NCI-H748 (cell line): ENCODE measurements around the gene RYR3.

Source experiments
- DNase-seq: peaks from one replicate; lab custom pipeline; 2025; ENCODE audit not compliant: unreplicated experiment; lab: John Stamatoyannopoulos, UW

Gene RYR3

DNA sequence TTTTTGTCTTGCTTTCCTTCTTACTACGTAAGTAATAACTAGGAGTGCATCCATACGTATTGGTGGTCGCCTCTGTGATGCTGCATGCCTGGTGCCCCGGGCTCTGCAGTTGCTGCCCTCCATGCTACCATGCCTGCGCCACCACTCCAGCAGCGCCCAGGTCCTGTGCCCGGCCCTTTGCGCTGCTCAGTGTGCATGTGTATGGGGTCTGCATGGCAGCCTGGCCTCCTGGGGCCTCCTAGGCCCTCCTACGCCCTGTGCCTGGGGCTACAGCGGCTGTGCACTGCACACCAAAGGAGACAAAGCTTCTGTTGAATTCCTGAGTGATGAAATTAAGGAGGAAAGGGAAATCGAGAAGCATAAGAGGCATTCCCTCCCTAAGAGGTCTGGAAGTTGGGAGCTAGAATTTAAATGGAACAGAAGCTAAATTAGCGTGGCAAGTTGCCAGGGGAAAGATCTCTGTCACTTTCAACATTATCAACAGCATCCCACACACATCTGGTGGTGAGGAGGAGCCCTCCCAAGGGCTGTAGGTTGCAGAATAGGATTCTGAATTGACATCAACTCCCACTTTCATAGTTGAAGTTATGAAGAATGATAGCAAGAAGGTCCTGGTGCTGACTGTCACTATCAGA, 382.5 kb downstream of the RYR3 start:
- no peak for DNase-seq

DNA sequence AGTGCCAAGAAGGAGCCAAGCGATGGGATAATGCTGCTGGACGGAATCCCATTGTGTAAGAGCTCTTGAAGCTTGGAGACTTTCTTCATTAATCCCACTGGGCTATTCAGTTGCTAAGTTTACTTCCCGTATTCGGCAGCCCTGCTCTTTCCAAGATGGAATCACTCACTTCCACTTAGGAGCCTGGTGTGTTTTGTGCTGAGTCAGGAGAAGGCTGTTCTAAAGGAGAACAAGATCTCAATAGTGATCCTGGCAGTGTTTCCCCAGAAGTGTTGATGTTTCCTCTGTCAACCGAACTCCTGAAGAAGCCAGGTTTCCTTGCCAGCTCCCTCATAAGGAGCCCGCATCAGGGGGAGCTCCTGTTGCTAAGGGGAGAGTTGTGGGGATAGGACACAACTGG, 387.4 kb downstream of the RYR3 start:
- no peak for DNase-seq

DNA sequence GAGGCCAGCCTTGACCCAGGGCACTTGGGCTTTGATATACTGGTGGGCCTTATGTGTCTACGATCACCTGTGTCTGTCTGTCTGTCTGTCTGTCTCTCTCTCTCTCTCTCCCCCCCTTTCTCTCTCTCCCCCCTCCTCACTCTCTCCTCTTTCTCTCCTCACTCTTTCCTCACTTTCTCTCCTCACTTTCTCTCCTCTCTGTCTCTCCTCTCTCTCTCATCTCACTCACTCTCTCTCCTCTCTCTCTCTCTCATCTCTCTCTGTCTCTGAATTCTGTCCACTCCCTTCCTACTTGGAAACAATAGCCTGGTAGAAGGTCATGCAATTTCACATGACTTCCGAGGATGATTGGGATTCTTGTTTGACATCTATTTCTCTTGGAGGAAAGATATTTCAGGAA, 388.4 kb downstream of the RYR3 start:
- no peak for DNase-seq

DNA sequence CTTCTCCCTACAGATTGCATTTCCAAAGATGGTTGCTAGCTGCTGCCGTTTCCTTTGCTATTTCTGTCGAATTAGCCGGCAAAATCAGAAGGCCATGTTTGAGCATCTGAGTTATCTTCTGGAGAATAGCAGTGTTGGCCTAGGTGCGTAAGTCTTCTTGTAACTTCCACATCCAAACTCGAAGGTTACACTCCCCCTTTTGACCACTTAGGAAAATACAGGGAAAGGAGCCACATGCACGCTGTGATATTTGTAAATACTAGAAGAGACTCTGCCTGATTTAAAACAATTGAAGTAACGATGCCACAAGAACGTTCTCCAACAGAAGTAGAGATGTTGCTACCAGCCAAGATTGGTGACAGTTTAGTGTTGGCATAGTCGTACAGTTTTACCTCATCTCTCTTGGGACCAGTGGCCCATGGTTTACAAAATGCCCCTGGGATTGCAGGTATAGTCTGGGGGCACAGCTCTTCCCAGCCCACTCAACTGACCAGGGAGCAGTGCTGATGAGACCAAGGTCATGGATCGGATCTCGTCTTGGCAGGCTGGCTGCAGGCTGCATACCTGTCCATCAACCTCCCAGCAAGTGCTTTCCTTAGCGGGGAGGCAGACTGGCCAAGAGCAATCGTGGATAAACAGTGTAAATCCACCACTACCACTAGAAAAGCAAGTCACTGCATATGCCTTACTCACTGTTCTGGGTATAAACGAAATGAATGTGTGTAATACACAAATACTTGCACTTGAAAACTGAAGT, 389.1 kb downstream of the RYR3 start:
- peak; percentile 3 for DNase-seq

DNA sequence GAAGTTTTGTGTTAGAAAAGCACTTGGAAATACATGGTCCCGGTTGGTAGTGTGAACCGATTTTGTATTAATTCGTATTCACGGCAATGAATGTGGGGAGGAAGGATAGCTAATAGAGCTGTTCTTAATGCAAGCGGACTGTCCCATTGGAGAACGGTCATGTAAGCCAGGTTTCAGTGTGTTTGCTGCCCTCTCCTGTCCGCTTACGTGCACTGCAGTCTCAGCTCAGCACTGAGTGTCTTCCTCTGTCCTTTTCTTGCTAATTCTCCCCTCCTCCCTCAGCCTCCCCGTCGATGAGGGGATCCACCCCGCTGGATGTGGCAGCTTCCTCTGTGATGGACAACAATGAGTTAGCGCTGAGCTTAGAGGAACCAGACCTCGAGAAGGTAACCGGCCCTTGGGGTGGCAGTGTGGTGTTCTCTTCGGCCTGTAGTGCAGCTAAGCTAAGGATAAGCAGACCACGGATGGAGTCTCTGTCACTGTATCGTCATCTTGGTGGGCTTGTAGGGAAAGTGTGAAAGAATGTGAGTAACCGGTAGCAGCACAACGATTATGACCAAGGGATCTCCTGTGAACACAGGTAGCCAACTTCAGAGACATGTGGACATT, 390.0 kb downstream of the RYR3 start:
- DNase-seq: peak; percentile 57

DNA sequence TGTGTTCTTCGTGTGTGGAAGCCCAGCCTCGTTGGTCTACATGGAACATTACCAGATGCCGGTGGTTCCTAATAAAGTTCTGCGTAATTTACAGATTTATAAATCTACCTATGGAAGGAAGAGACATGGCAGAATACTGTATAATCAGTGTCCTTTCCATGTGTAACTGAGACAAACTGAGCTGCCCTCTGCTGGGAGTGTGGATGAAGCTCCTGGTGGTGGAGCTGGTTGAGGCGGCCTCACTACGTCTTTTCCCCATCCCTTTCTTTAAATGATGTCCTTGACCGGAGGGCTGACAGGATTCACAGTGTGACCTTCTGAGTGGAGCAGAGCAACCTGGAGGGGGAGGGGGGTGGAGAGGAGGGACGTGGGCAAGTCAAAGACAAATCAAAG, 390.5 kb downstream of the RYR3 start:
- no peak for DNase-seq

DNA sequence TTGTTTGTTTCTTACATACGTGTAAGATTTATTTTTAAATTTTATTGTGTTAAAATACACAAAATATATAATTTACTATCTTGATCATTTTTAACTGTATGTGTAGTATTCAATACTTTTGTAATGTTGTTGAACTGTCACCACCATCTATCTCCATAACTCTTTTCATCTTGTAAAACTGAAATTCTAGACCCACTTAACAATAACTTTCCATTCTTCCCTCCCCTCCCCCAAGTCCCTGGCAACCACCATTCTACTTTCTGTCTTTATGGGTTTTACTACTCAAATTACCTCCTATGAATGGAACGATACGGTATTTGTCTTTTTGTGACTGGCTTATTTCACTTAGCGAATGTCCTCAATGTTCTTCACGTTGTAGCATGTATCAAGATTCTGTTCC, 395.4 kb downstream of the RYR3 start:
- DNase-seq: no peak

DNA sequence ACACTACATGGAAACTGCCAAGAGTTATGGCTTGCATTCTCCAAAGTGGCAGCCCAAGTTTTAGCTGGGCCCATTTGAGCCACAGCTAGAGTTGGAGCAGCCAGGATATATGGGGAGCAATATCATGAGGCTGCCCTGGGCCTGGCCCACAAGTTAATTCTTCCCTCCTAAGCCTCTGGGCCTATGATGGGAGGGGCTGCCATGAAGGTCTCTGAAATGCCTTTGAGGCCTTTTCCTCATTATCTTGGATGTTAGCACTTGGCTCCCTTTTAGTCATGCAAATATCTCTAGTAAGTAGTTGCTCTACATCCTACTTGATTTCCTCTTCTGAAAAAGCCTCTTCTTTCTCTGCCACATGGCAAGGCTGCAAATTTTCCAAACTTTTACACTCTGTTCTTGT, 400.0 kb downstream of the RYR3 start:
- no peak for DNase-seq

DNA sequence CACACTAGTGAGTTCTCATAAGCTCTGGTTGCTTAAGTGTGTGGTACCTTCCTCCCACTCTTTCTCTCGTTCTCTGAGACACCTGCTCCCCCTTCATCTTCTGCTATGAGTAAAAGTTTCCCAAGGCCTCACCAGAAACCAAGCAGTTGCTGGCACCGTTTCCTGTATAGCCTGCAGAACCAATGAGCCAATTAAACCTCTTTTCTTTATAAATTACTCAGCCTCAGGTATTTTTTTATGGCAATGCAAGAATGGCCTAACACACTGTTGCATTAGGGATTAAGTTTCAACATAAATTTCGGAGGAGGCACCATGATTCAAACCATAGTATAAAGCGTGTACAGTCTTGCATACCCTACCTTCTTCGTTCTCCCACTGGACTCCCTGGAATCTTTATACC, 405.3 kb downstream of the RYR3 start:
- no peak for DNase-seq

DNA sequence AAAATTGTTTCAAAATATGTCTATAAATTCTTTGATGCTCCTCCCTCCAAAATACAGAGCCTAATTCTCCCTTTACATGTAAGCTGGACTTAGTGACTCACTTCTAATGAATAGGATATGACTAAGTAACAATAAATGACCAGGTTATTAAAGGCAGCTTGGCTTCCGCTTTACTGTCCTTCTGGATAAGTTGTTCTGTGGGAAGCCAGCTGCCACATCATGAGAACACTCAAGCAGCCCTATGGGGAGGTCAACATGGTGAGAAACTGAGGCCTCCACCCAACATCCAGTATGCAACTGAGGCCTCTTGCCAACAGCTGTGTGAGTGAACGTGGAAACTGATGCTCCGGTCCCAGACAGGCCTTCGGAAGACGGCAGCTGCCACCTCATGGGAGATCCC, 410.2 kb downstream of the RYR3 start:
- no peak for DNase-seq

DNA sequence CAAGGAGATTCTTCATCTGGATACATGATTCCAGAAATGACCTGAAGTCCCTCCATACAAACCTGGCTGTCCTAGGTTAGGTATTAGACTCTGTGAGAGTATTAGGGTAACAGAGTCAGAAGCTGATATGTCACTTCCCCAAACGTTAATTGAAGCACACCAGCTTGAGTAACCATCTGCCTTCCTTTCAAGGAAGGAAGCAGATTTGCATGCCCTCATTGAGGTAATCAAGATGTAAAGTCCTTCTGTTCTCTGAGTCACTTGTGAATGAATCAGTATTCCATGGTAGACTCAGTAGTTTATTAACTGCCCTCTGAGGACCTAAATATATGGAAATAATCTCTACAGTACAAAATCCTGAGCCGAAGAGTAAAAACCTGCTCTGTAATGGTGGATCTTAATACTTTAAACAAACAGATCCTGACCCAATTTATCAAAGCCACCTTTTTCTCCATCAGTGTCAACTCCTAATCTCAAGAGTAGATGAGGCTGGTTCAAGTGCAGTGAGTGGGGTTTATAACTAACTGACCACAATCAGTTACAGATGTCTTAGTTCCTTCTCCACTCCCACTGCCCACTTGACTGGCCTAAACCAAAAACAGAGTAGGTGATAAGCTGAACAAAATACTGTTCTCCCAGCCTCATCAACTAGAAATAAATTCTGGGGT, 411.4 kb downstream of the RYR3 start:
- no peak for DNase-seq

DNA sequence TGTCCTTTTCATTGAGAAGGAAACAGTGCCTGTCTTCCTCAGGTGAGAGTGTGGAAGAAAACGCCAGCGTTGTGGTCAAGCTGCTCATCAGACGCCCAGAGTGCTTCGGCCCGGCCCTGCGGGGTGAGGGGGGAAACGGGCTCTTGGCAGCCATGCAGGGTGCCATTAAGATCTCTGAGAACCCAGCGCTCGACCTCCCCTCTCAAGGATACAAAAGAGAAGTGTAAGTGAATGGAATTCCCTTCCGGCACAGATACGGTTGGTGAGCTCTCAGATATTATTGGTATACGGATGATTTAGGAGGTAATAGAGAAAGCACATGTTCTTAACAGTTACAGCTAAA, 411.9 kb downstream of the RYR3 start:
- DNase-seq: no peak

DNA sequence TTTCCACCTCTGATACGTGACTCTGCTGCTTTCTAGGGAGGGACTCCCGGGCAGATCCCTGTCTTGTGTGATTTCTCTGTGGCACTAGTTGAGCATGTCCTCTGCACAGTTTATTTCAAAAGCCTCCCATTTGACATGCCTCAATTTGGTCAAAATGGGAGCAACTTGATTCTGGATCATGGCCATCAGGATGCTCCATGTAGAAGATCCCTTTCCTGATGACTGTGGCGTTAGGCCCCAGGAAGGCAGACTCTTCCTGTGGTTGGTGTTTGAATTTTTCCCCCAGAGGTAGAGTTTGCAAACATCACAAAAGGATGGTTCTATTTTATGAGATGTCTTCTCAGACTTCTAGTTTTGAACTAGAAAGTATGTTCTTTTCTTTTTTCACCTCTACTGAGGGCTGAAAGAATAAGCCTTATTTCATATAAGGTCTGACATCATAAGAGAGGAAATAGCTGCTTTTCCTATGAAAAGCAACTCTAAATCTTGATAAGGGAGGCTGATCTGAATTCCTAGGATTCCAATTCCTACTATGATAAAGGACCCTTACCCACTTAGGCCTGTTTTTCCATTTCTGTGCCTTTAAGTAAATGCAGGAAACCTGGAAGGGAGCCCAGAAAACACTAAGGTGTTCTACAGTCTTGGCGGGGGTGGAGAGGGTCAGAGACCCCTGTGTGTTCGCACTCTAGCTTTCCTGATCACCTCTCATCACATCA, 413.7 kb downstream of the RYR3 start:
- no peak for DNase-seq

DNA sequence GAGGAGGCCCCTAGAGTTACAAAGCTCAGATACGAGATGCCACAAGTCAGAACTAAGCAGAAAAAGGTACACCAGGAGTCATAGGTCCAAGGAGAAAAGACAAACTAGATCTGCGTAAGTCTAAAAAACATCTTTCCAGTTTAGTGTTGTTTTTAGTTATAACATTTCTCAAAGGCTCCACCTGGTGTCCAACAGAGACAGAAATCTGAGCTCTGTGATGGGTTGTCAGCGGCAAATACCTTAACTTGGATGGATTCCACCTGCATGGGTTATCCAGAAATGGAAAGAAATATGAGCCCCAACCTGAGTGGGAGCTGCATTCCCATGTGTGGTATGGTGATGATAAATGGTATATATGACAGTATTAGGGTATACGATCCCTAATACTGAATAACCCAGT, 418.9 kb downstream of the RYR3 start:
- peak; percentile 2 for DNase-seq

DNA sequence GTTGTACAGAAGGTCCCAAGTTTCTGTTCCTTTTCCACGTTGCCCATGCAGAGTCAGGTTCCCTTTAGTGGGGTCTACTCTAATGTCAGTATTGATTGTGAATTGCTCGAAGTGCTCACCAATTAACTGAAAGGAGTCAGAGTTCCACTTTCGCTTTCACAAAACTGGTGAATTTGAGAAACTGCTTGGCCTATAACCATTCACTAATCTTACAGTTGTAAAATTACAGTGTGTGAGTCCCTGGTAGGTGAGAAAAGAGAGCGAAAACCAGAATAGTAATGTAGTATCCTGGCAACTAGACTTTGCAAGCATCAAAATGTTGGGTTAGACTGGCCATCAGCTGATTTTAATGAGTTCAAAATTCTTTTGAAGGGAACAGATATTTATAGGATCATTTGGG, 420.0 kb downstream of the RYR3 start:
- no peak for DNase-seq

DNA sequence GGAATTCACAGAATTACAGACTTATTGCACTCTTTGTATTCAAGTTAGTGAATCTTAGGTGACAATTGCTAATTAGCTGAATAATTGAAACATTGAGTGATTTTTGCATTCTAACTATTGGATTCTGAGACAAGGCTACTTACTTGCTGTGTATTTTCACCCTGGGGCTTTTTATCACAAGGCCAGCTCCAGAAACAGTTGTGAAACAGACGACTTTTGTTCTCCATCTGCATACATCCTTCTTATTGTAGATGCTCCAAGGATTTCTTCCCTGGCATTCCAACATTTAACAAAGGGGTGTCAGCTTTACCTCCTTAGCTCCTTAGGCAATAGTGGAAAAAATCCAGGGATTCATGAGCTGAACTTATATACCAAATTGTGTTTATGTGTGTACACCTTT, 424.4 kb downstream of the RYR3 start:
- DNase-seq: no peak

DNA sequence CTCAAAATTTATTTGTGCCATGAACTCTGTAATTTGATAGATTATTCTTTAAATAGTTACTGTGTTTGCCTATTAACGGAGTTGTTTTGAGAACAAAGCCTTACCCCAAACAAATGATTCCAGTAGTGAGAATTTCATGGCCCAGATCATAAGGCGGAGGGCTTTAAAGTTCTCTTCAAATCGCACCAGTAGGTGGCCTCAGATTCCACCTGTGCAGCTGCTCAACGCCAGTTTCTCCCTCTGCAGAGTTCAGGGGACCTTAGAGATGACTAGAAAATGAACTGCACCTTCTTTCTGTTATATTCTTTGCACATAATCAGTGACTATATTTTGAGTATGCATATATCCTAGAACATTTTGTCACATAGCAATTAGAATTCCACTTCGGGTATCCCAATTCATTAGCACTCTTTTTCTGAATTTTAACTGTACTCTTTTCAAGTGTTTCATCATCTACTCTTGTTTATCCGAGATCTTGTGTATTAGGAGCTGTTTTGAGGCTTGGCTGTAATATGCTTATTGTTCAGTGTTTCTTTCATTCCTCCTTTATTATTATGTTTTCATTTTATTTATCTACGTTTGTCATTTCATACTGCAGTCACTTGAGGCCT, 425.0 kb downstream of the RYR3 start:
- peak; percentile 56 for DNase-seq

DNA sequence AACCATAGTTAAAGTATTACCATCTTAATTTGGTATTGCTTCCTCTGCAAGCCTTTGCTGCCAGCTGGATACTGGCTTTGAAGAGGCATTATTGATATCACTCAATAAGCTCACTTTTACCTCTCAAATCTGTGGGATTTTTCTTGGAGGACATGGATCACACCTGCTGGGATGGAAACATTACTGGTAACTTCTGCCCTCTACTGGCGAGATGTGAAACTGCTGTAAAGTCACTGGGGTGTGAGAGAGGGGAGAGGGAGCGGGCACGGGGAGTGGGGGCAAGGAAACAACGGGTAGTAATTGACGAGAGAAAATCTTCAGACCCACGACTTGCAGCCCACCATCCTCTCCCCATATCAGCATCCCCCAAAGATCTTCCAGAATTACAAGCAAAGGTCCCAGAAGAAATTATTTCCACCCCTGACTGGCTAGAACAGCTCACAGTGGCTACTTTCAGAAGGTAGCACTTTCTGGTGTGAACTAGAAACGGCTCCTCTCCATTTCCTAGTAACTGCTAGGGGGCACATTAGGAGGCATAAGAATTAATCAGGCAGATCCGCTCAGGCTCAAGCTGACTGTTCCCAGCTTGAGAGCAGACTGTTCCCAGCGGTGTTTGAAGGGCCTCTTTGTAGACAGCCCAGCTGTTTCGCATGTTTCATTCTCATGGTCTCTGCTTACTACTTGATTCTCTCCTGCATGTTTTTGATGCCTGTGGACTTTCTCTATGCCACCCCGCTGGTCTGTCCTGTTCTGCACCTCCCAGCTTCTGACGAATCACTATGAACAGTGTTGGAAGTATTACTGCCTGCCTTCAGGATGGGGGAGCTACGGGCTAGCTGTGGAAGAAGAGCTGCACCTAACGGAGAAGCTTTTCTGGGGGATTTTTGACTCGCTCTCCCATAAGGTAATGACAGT, 427.2 kb downstream of the RYR3 start:
- DNase-seq: peak; percentile 42

DNA sequence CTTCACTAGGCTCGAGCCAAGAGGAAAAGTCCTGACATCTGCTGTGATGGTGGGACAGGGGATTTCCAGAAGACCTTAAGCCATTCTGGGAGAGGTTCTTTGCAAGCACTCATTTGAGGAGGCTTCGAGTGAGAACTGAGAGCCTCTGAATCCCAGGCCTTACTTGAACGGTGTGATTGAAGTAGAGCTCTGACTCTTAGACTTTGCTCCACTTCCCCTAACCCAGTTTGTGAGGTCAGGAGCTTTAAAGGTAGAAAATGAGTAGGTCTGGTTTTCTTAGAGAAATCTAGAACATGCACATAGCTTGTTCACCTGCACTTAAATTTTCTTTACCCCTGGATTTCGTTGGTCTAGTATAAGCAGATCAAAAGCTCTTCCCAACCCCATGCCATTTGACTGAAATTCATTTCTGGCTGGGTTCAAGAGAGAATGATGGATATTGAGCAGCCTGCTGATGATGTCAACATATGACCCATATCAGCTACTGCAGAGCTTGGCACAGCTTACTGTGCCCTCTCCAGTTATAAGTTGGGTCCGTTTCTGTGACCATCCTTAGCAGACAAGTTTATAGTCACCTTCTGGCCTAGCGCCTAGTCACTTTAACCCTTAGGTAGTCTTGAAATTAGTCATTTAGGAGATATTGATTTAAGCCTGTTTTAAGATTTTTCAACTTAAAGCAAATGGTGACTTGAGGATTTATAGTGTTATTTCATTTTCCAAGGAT, 428.3 kb downstream of the RYR3 start:
- DNase-seq: no peak
